DOHH2 (cell line): ENCODE results near the gene PRSS56.

Experiments
- EZH2phosphoT487 ChIP-seq: fragments of 200-600 bp; sonication (generic); IDR thresholded peaks from 2 replicates; pipeline ENCODE4 v1.6.1; 2017; ENCODE audit warnings: borderline replicate concordance, mild to moderate bottlenecking, antibody characterized with exemption, low read length, moderate library complexity, mixed read lengths
- TF ChIP-seq, protein P1 (sequence below): fragments of 200-600 bp; sonication (generic); IDR thresholded peaks from one replicate; pipeline ENCODE4 v1.5.1; 2014; ENCODE audit warnings: antibody characterized with exemption, mild to moderate bottlenecking, low read depth, low read length; ENCODE audit not compliant: poor library complexity, severe bottlenecking

DNA sequence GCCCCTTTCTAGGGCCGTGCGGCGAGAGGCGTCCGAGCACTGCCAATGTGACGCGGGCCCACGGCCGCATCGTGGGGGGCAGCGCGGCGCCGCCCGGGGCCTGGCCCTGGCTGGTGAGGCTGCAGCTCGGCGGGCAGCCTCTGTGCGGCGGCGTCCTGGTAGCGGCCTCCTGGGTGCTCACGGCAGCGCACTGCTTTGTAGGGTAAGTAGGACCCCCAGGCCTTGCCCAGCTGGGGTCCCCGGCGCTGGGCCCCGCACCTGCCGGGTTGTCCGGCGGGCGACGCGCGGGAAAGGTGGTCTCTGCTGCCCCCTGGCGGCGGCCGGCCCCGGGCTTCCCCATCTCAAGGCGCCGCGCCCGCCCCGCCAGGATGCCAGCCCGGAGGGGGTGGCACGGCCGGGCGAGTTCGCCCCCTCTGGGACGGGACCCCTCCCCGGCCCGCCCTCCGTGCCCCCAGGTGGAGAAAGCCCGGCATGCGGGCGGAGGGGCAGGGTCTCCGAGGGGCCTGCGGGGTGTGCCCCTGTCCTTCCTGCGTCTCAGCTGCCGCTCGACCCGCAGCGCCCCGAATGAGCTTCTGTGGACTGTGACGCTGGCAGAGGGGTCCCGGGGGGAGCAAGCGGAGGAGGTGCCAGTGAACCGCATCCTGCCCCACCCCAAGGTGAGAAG lies 1.9 kb downstream of the PRSS56 start:
- TF ChIP-seq, protein P1, sequence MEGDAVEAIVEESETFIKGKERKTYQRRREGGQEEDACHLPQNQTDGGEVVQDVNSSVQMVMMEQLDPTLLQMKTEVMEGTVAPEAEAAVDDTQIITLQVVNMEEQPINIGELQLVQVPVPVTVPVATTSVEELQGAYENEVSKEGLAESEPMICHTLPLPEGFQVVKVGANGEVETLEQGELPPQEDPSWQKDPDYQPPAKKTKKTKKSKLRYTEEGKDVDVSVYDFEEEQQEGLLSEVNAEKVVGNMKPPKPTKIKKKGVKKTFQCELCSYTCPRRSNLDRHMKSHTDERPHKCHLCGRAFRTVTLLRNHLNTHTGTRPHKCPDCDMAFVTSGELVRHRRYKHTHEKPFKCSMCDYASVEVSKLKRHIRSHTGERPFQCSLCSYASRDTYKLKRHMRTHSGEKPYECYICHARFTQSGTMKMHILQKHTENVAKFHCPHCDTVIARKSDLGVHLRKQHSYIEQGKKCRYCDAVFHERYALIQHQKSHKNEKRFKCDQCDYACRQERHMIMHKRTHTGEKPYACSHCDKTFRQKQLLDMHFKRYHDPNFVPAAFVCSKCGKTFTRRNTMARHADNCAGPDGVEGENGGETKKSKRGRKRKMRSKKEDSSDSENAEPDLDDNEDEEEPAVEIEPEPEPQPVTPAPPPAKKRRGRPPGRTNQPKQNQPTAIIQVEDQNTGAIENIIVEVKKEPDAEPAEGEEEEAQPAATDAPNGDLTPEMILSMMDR: peak; percentile 71
- TF ChIP-seq EZH2phosphoT487: no peak
